Fibroblast of skin of scalp (primary cell): Measurements from ENCODE around the gene EIF2S3B.

Source experiments
- DNase-seq: peaks from one replicate; pipeline ENCODE4 v3.0.0-alpha.2; 2013

The EIF2S3B gene

GRCh38 chr12:10554756-10555481, 49.2 kb downstream of the EIF2S3B start:
- DNase-seq: no peak

DNA sequence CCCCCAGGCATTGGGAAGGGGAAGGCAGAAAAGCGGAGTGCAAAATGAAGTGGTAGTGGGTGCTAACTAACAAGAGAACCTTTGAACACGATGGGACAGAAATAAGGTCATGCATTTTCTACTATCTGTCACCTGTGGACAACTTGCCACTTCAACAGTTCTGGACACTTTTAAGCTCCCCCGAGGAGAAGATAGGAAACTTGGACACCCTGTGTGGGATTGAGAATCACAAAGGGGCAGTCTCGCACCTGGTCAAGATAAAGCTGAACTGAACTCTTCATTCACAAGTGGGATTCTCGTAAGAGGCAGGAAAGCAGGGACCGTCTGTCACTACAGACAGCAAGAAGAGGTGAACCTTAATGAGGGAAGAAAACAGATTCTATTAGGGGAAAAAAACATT, 51.6 kb downstream of the EIF2S3B start:
- no peak for DNase-seq

- no peak for DNase-seq
These were observed 52.1 kb downstream of the EIF2S3B start for GRCh38 chr12:10557766-10558165.
